ENCODE data around the gene KLHL36. TPM values are rescaled to one million over a fixed set of nuclear protein-coding genes. Genes with fewer than 3 reads are reported as not detected.
A peak's percentile ranks its signal among the peaks of the same experiment; 100 is the strongest.

Gene KLHL36
- total RNA-seq, 1 donor from 2014 or later, result 72.7 TPM

- ChIA-PET CTCF (interaction anchor here (0.8 to 2.4 kb wide), 7 partner anchors 19 to 59 kb away, joined by 3 to 14 read pairs (median 3); no protein-coding TSS in a partner anchor), POLR2A (interaction anchor here (0.6 to 2.1 kb wide), 14 partner anchors 11 to 895 kb away, joined by 3 to 14 read pairs (median 8); partner anchors contain the start of gene KLHL36)
- peak overlapping the region; percentile 92 for H3K27ac Mint-ChIP-seq
- H3K9me3 Mint-ChIP-seq, result no peaks in the 10 kb centered on the region
- peak overlapping the region; percentile 94 for H3K4me3 Mint-ChIP-seq
- H3K27me3 Mint-ChIP-seq, result no peaks in the 10 kb centered on the region
- intact Hi-C loops (cut with micrococcal nuclease), result loop anchor here (1.0 to 2.0 kb wide), 5 partner anchors 8 to 52 kb away; partner anchors contain the start of gene KLHL36
- peaks cover 8% of the 10 kb centered on the region for H3K36me3 Mint-ChIP-seq (ENCODE audit: low read depth)
- ATAC-seq (ENCODE audit: low read depth), result peak; percentile 39
- peaks cover 54% of the 10 kb centered on the region for H3K4me1 Mint-ChIP-seq
- TF ChIP-seq CTCF (IDR thresholded peaks at IDR 0.05), result no peak
- no peak for DNase-seq
These were observed 52.4 kb downstream of the KLHL36 start for GRCh38 chr16:84700446-84701300.

- ATAC-seq (ENCODE audit: low read depth), result no peak
- peaks cover 73% of the 10 kb centered on the region for H3K4me1 Mint-ChIP-seq
- no peak overlapping the region for H3K4me3 Mint-ChIP-seq
- POLR2A ChIA-PET, result interaction anchor here (0.5 to 1.0 kb wide), 5 partner anchors 9 to 195 kb away, joined by 3 to 5 read pairs (median 3); no protein-coding TSS in a partner anchor
- no peak for DNase-seq
- no peak overlapping the region for H3K27ac Mint-ChIP-seq
- no peaks in the 10 kb centered on the region for H3K9me3 Mint-ChIP-seq
- TF ChIP-seq CTCF (IDR thresholded peaks at IDR 0.05), result no peak
- intact Hi-C loops (cut with micrococcal nuclease), result no loop called here
- peaks cover 18% of the 10 kb centered on the region for H3K36me3 Mint-ChIP-seq (ENCODE audit: low read depth)
- no peaks in the 10 kb centered on the region for H3K27me3 Mint-ChIP-seq
- CTCF ChIA-PET, result interaction anchor here (1.0 to 1.4 kb wide), 3 partner anchors 22 to 81 kb away, joined by 3 to 4 read pairs (median 4); no protein-coding TSS in a partner anchor
These were observed 55.4 kb downstream of the KLHL36 start for GRCh38 chr16:84703681-84704080.

GRCh38 chr16:84704253-84704652, 55.9 kb downstream of the KLHL36 start:
- ChIA-PET POLR2A (interaction anchor here (1.2 kb wide), 1 partner anchor 11 kb away, joined by 3 read pairs; no protein-coding TSS in a partner anchor), CTCF (interaction anchor here (1.4 kb wide), 1 partner anchor 32 kb away, joined by 4 read pairs; no protein-coding TSS in a partner anchor)
- peak overlapping the region; percentile 35 for H3K27ac Mint-ChIP-seq
- no peak overlapping the region for H3K4me3 Mint-ChIP-seq
- peaks cover 74% of the 10 kb centered on the region for H3K4me1 Mint-ChIP-seq
- no peak for ATAC-seq (ENCODE audit: low read depth)
- H3K27me3 Mint-ChIP-seq, result no peaks in the 10 kb centered on the region
- DNase-seq, result no peak
- intact Hi-C loops (cut with micrococcal nuclease), result no loop called here
- peaks cover 24% of the 10 kb centered on the region for H3K36me3 Mint-ChIP-seq (ENCODE audit: low read depth)
- H3K9me3 Mint-ChIP-seq, result no peaks in the 10 kb centered on the region
- no peak for TF ChIP-seq CTCF (IDR thresholded peaks at IDR 0.05)

GRCh38 chr16:84706856-84707255, 58.5 kb downstream of the KLHL36 start:
- CTCF ChIA-PET, result no interaction called here
- DNase-seq (no peak), ATAC-seq (ENCODE audit: low read depth) (no peak)
- H3K4me1 Mint-ChIP-seq, result peaks cover 84% of the 10 kb centered on the region
- TF ChIP-seq CTCF (IDR thresholded peaks at IDR 0.05), result no peak
- intact Hi-C loops (cut with micrococcal nuclease), result no loop called here
- no peak overlapping the region for H3K27ac Mint-ChIP-seq
- H3K27me3 Mint-ChIP-seq, result no peaks in the 10 kb centered on the region
- no peaks in the 10 kb centered on the region for H3K9me3 Mint-ChIP-seq
- POLR2A ChIA-PET, result interaction anchor here (0.5 kb wide), 1 partner anchor 35 kb away, joined by 4 read pairs; no protein-coding TSS in a partner anchor
- no peak overlapping the region for H3K4me3 Mint-ChIP-seq
- peaks cover 36% of the 10 kb centered on the region for H3K36me3 Mint-ChIP-seq (ENCODE audit: low read depth)

GRCh38 chr16:84709609-84710008, 61.3 kb downstream of the KLHL36 start:
- H3K27me3 Mint-ChIP-seq, result no peaks in the 10 kb centered on the region
- ATAC-seq (ENCODE audit: low read depth) (no peak), DNase-seq (no peak)
- peaks cover 43% of the 10 kb centered on the region for H3K36me3 Mint-ChIP-seq (ENCODE audit: low read depth)
- no peak for TF ChIP-seq CTCF (IDR thresholded peaks at IDR 0.05)
- no peak overlapping the region for H3K27ac Mint-ChIP-seq
- peaks cover 89% of the 10 kb centered on the region for H3K4me1 Mint-ChIP-seq
- ChIA-PET POLR2A (interaction anchor here (0.6 to 1.0 kb wide), 2 partner anchors 10 to 21 kb away, joined by 3 to 7 read pairs; no protein-coding TSS in a partner anchor), CTCF (interaction anchor here (4.2 kb wide), 1 partner anchor 15 kb away, joined by 22 read pairs; no protein-coding TSS in a partner anchor)
- intact Hi-C loops (cut with micrococcal nuclease), result no loop called here
- no peaks in the 10 kb centered on the region for H3K9me3 Mint-ChIP-seq
- H3K4me3 Mint-ChIP-seq, result no peak overlapping the region
